Measurements from ENCODE around the gene EPHB4. TPM values are rescaled to one million over a fixed set of nuclear protein-coding genes. Genes with fewer than 3 reads are reported as not detected.

Gene EPHB4
- total and polyA plus RNA-seq, 2 donors (not counting 3 experiments of a cell fraction or from before 2014, with no cell fraction given): 193 to 274 TPM

DNA sequence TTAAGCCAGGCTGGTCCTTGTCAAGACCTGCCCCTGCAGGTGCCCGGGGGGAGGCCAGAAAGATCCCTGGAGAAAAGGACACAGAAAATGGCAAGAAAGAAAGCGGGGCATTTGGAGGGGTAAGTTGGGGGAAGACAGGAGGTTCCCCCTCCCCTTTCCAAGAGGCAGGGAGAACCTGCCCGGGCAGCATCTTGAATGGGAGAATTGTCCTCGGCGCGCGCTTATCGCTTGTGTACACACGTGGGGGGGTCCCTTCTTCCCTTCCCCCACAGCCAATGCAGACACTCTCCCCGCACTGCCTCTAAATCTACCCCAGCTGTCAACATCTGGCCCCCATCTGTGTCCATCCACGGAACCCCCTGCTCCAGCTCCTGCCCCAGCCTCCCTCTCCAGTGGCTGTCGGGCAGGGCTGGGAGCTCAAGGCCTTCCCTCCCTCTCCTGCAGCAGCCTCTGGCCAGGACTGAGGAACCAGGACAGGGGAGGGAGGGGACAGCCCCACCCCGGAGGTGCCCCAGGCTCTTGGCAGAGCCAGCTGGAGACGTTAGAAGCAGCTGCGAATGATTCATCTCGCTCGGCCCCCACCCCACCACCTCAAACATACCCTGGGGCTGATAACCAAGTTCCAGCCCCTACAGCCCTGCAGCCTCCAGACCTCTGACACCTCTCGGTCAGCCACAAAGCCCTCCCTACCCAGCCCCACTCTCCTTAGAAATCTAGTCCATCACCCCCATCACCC, 25.3 kb downstream of the EPHB4 start:
- H3K27me3 ChIP-seq (ENCODE audit: control insufficient read depth in 2 of 2, insufficient read depth in 2 of 2, low read length in 2 of 2): no peaks in the 10 kb centered on the region
- no peak overlapping the region for H3K4me2 ChIP-seq (ENCODE audit: insufficient read depth, low read length)
- peaks cover 44% of the 10 kb centered on the region for H3K4me1 ChIP-seq (ENCODE audit: control insufficient read depth, extremely low read depth, insufficient read depth, low read length)
- H3K4me3 ChIP-seq (replicated peaks in 1 of 3; ENCODE audit: insufficient read depth in 1 of 3, low read depth in 1 of 3, low read length in 3 of 3): no peak overlapping the region
- H3K9ac ChIP-seq (replicated peaks; ENCODE audit: extremely low read depth, insufficient read depth, low read length): no peak overlapping the region
- H2AFZ ChIP-seq (ENCODE audit: low read depth, low read length): no peak overlapping the region
- intact Hi-C loops (cut with micrococcal nuclease): loop anchor here (5.0 kb wide), 1 partner anchor 65 kb away; the partner anchor contains the start of gene TRIP6
- H3K9me3 ChIP-seq (replicated peaks; ENCODE audit: control insufficient read depth, insufficient read depth, low read length): no peaks in the 10 kb centered on the region
- H3K36me3 ChIP-seq (ENCODE audit: control insufficient read depth in 2 of 2, extremely low read depth in 1 of 2, insufficient read depth in 2 of 2, low read length in 2 of 2): peaks cover 20 to 39% of the 10 kb centered on the region in 2 experiments
- dilution Hi-C loops (cut with MboI; ENCODE audit: extremely low pct_ligation_motif_present, low sequenced_read_pairs): no loop called here
- no peaks in the 10 kb centered on the region for H3K9me1 ChIP-seq (replicated peaks; ENCODE audit: control insufficient read depth, extremely low read depth, insufficient read depth, low read length)
- ChIA-PET CTCF (interaction anchor here (0.8 to 9.8 kb wide), 12 partner anchors 8 to 276 kb away, joined by 3 to 214 read pairs (median 8); partner anchors contain the start of genes EPHB4, POP7, SLC12A9 and SRRT), POLR2A (interaction anchor here (0.5 to 3.8 kb wide), 4 partner anchors 10 to 328 kb away, joined by 3 to 15 read pairs (median 6); partner anchors contain the start of gene SLC12A9)
- no peak overlapping the region for H3K27ac ChIP-seq (ENCODE audit: insufficient read depth, low read depth, low read length)
- BruUV-seq (replicated peaks): no TSS peak
- H4K20me1 ChIP-seq (replicated peaks; ENCODE audit: control insufficient read depth, extremely low read depth, insufficient read depth, low read length): peaks cover 3% of the 10 kb centered on the region
- H3K79me2 ChIP-seq (ENCODE audit: control insufficient read depth, insufficient read depth, low read length): no peaks in the 10 kb centered on the region
- DNase-seq (ENCODE audit: low read depth, low spot score): peak; percentile 41
- FAIRE-seq: peak; percentile 83
- TF ChIP-seq POLR2AphosphoS5 (IDR thresholded peaks at IDR 0.05; ENCODE audit: insufficient read depth, low read depth, low read length) (peak; percentile 61), FOS (IDR thresholded peaks at IDR 0.05; ENCODE audit: borderline replicate concordance, insufficient read depth, low read length) (peak; percentile 50), GATA2 (IDR thresholded peaks at IDR 0.05; ENCODE audit: insufficient read depth, insufficient read length, low read depth, low read length) (peak; percentile 20), MYC (IDR thresholded peaks at IDR 0.05; ENCODE audit: low read depth, low read length) (no peak), POLR2A (IDR thresholded peaks at IDR 0.05; ENCODE audit: low read depth, low read length) (no peak), EZH2 (IDR thresholded peaks at IDR 0.05; ENCODE audit: borderline replicate concordance, low read depth, low read length, severe bottlenecking) (no peak), JUN (IDR thresholded peaks at IDR 0.05; ENCODE audit: borderline replicate concordance, insufficient read depth, insufficient read length, low read depth) (no peak)
- TF ChIP-seq, protein P1, sequence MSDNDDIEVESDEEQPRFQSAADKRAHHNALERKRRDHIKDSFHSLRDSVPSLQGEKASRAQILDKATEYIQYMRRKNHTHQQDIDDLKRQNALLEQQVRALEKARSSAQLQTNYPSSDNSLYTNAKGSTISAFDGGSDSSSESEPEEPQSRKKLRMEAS (IDR thresholded peaks at IDR 0.05; ENCODE audit: insufficient read depth, insufficient read length): no peak
- TF ChIP-seq, protein P2, sequence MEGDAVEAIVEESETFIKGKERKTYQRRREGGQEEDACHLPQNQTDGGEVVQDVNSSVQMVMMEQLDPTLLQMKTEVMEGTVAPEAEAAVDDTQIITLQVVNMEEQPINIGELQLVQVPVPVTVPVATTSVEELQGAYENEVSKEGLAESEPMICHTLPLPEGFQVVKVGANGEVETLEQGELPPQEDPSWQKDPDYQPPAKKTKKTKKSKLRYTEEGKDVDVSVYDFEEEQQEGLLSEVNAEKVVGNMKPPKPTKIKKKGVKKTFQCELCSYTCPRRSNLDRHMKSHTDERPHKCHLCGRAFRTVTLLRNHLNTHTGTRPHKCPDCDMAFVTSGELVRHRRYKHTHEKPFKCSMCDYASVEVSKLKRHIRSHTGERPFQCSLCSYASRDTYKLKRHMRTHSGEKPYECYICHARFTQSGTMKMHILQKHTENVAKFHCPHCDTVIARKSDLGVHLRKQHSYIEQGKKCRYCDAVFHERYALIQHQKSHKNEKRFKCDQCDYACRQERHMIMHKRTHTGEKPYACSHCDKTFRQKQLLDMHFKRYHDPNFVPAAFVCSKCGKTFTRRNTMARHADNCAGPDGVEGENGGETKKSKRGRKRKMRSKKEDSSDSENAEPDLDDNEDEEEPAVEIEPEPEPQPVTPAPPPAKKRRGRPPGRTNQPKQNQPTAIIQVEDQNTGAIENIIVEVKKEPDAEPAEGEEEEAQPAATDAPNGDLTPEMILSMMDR (IDR thresholded peaks at IDR 0.05; ENCODE audit: extremely low read depth in 1 of 2, insufficient read depth in 1 of 2, low read depth in 1 of 2, low read length in 2 of 2): no peak

All from endothelial cell of umbilical vein (primary cell).